ENCODE results near the gene EVA1C. TPM values are rescaled to one million over a fixed set of nuclear protein-coding genes. Genes with fewer than 3 reads are reported as not detected.

Gene EVA1C
- total RNA-seq, 1 experiment from 2014 or later: 22.2 TPM

GRCh38 chr21:32463367-32463766 lies 50.9 kb downstream of the EVA1C start:
- ChIA-PET POLR2A (interaction anchor here (0.6 to 1.7 kb wide), 9 partner anchors 9 to 149 kb away, joined by 3 to 7 read pairs (median 5); partner anchors contain the start of genes CFAP298 and EVA1C), CTCF (interaction anchor here (0.5 to 0.6 kb wide), 2 partner anchors 16 to 128 kb away, joined by 3 to 4 read pairs; no protein-coding TSS in a partner anchor)
- TF ChIP-seq, protein P1, sequence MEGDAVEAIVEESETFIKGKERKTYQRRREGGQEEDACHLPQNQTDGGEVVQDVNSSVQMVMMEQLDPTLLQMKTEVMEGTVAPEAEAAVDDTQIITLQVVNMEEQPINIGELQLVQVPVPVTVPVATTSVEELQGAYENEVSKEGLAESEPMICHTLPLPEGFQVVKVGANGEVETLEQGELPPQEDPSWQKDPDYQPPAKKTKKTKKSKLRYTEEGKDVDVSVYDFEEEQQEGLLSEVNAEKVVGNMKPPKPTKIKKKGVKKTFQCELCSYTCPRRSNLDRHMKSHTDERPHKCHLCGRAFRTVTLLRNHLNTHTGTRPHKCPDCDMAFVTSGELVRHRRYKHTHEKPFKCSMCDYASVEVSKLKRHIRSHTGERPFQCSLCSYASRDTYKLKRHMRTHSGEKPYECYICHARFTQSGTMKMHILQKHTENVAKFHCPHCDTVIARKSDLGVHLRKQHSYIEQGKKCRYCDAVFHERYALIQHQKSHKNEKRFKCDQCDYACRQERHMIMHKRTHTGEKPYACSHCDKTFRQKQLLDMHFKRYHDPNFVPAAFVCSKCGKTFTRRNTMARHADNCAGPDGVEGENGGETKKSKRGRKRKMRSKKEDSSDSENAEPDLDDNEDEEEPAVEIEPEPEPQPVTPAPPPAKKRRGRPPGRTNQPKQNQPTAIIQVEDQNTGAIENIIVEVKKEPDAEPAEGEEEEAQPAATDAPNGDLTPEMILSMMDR (IDR thresholded peaks at IDR 0.05; ENCODE audit: unreplicated experiment): no peak
- Mint-ChIP-seq H3K4me1 (ENCODE audit: insufficient read depth, unreplicated experiment) (peaks cover 19% of the 10 kb centered on the region), H3K9me3 (ENCODE audit: unreplicated experiment) (no peaks in the 10 kb centered on the region), H3K4me3 (ENCODE audit: unreplicated experiment) (no peak overlapping the region), H3K27me3 (ENCODE audit: insufficient read depth, unreplicated experiment) (no peaks in the 10 kb centered on the region), H3K27ac (ENCODE audit: low read depth, unreplicated experiment) (peak overlapping the region; percentile 87), H3K36me3 (ENCODE audit: insufficient read depth, unreplicated experiment) (peaks cover 56% of the 10 kb centered on the region)
- intact Hi-C loops (cut with micrococcal nuclease): no loop called here
- peak; percentile 92 for DNase-seq (ENCODE audit: unreplicated experiment)
- BruUV-seq (replicated peaks): no TSS peak

DNA sequence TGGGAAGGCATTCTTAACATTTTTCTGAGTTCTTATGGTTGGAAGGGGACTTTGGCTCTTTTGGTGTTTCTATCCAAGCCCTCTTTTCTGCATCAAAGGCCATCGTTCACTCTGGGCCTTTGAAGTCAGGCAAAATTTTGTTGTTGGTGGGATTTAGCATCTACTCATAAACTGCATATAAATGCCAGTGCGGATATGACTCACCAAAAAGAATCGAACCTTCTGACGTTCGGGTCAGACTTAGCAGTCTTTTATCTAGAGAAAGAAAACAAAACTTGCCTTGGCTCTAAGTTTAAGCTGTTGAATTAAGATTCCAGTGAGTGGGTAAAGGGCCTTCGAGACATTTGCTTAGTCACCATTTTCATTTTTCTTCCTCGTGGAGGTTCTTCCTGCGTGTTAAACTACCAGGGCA lies 51.4 kb downstream of the EVA1C start:
- intact Hi-C loops (cut with micrococcal nuclease): no loop called here
- no TSS peak for BruUV-seq (replicated peaks)
- POLR2A ChIA-PET: interaction anchor here (0.6 to 1.7 kb wide), 9 partner anchors 9 to 149 kb away, joined by 3 to 7 read pairs (median 5); partner anchors contain the start of genes CFAP298 and EVA1C

DNA sequence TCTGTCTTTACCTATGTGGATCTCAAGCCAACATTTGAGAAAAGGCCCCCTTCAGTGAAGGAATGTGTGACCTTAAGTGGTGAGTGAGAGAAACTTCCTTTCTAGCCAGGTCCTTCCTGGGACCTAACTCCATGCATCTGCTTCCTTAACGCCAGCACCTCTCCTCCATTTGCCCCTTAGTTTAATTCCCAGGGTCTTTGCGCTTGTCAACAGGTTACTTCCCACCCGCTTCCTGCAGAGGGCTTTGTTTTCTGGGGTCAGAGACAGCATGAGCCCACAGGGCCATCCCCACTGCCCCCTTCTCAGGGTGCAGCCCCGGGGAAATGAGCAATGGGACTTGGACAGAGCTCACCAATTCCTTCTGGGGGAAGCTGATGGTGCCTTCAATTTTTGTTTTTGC lies 54.8 kb downstream of the EVA1C start:
- DNase-seq (ENCODE audit: unreplicated experiment): no peak
- Mint-ChIP-seq H3K27me3 (ENCODE audit: insufficient read depth, unreplicated experiment) (no peaks in the 10 kb centered on the region), H3K4me1 (ENCODE audit: insufficient read depth, unreplicated experiment) (peaks cover 13% of the 10 kb centered on the region), H3K27ac (ENCODE audit: low read depth, unreplicated experiment) (no peak overlapping the region), H3K36me3 (ENCODE audit: insufficient read depth, unreplicated experiment) (peaks cover 58% of the 10 kb centered on the region), H3K4me3 (ENCODE audit: unreplicated experiment) (no peak overlapping the region), H3K9me3 (ENCODE audit: unreplicated experiment) (no peaks in the 10 kb centered on the region)
- TF ChIP-seq, protein P1 (IDR thresholded peaks at IDR 0.05; ENCODE audit: unreplicated experiment): no peak
- intact Hi-C loops (cut with micrococcal nuclease): no loop called here
- ChIA-PET CTCF (no interaction called here), POLR2A (no interaction called here)
- no TSS peak for BruUV-seq (replicated peaks)

More for the DNA sequence above, 51.4 kb downstream of the EVA1C start:
- TF ChIP-seq, protein P1 (IDR thresholded peaks at IDR 0.05; ENCODE audit: unreplicated experiment): no peak
- Mint-ChIP-seq H3K4me1 (ENCODE audit: insufficient read depth, unreplicated experiment) (peaks cover 19% of the 10 kb centered on the region), H3K9me3 (ENCODE audit: unreplicated experiment) (no peaks in the 10 kb centered on the region), H3K4me3 (ENCODE audit: unreplicated experiment) (peak overlapping the region; percentile 41), H3K36me3 (ENCODE audit: insufficient read depth, unreplicated experiment) (peaks cover 54% of the 10 kb centered on the region), H3K27me3 (ENCODE audit: insufficient read depth, unreplicated experiment) (no peaks in the 10 kb centered on the region), H3K27ac (ENCODE audit: low read depth, unreplicated experiment) (peak overlapping the region; percentile 87)
- DNase-seq (ENCODE audit: unreplicated experiment): peak; percentile 81
- CTCF ChIA-PET: interaction anchor here (0.5 to 0.6 kb wide), 3 partner anchors 17 to 129 kb away, joined by 3 to 4 read pairs (median 3); no protein-coding TSS in a partner anchor

DNA sequence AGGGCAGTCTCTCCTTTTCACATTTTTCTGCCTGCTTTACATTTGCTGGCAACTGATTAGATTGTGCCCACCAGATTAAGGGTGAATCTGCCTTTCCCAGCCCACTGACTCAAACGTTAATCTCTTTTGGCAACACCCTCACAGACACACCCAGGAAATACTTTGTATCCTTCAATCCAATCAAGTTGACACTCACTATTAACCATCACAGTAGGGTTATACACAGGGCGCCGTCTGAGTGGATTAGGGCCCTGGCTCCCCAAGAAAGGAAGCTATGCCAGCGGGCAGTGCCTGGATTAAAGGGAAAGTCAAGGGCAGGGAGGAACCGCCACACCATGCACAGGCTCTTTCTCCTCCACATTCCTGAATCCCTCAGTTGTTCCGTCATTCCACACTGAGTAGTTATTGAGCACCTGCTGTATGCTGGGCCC lies 56.2 kb downstream of the EVA1C start:
- no peak for DNase-seq (ENCODE audit: unreplicated experiment)
- H3K4me1 Mint-ChIP-seq (ENCODE audit: insufficient read depth, unreplicated experiment): peaks cover 7% of the 10 kb centered on the region
- H3K4me3 Mint-ChIP-seq (ENCODE audit: unreplicated experiment): no peak overlapping the region
- no peak overlapping the region for H3K27ac Mint-ChIP-seq (ENCODE audit: low read depth, unreplicated experiment)
- peaks cover 69% of the 10 kb centered on the region for H3K36me3 Mint-ChIP-seq (ENCODE audit: insufficient read depth, unreplicated experiment)
- intact Hi-C loops (cut with micrococcal nuclease): no loop called here
- POLR2A ChIA-PET: interaction anchor here (0.5 kb wide), 1 partner anchor 632 kb away, joined by 3 read pairs; no protein-coding TSS in a partner anchor
- BruUV-seq (replicated peaks): no TSS peak
- CTCF ChIA-PET: interaction anchor here (1.1 kb wide), 2 partner anchors 42 to 132 kb away, joined by 3 to 4 read pairs; no protein-coding TSS in a partner anchor
- TF ChIP-seq, protein P1 (IDR thresholded peaks at IDR 0.05; ENCODE audit: unreplicated experiment): no peak
- no peaks in the 10 kb centered on the region for H3K27me3 Mint-ChIP-seq (ENCODE audit: insufficient read depth, unreplicated experiment)
- H3K9me3 Mint-ChIP-seq (ENCODE audit: unreplicated experiment): no peaks in the 10 kb centered on the region
